GM12892 (cell line): ENCODE results near the gene ARHGEF17.

ENCODE experiments used
- DNase-seq: peaks from one replicate; pipeline ENCODE4 v3.0.0; 2011; ENCODE audit not compliant: insufficient read length
- FAIRE-seq: peaks from 2 replicates; lab custom pipeline; 2011; peaks lifted over from hg19 to GRCh38; lab: Jason Lieb, UNC
- POLR2A ChIP-seq: IDR thresholded peaks from 2 replicates; pipeline ENCODE4 v1.6.1; 2011; ENCODE audit warnings: low read depth, low read length, control low read depth
- POLR2AphosphoS5 ChIP-seq: IDR thresholded peaks from 2 replicates; pipeline ENCODE4 v1.6.1; 2011; ENCODE audit warnings: low read depth, low read length, control low read depth
- TAF1 ChIP-seq: IDR thresholded peaks from 2 replicates; pipeline ENCODE4 v1.6.1; 2011; ENCODE audit warnings: low read depth, mild to moderate bottlenecking, control low read depth, low read length, borderline replicate concordance

ARHGEF17 gene

GRCh38 chr11:73287400-73288101 is 20.5 kb upstream of the ARHGEF17 start:
- FAIRE-seq, result no peak
- TF ChIP-seq POLR2A (no peak), TAF1 (no peak), POLR2AphosphoS5 (no peak)
- DNase-seq, result no peak

GRCh38 chr11:73288192-73288872 is 19.7 kb upstream of the ARHGEF17 start:
- FAIRE-seq (no peak), DNase-seq (no peak)
- no peak for TF ChIP-seq POLR2AphosphoS5
- no peak for TF ChIP-seq TAF1
- no peak for TF ChIP-seq POLR2A

- FAIRE-seq (peak; percentile 100), DNase-seq (peak; percentile 81)
- TF ChIP-seq TAF1 (no peak), POLR2A (no peak), POLR2AphosphoS5 (no peak)
These were observed 19.0 kb upstream of the ARHGEF17 start for GRCh38 chr11:73288873-73289707.

- TF ChIP-seq TAF1 (no peak), POLR2A (no peak), POLR2AphosphoS5 (no peak)
- no peak for DNase-seq
- FAIRE-seq, result no peak
These were observed 17.5 kb upstream of the ARHGEF17 start for GRCh38 chr11:73290536-73290935.

- no peak for TF ChIP-seq TAF1
- TF ChIP-seq POLR2AphosphoS5, result no peak
- no peak for TF ChIP-seq POLR2A
- DNase-seq (no peak), FAIRE-seq (no peak)
These were observed 16.9 kb upstream of the ARHGEF17 start for GRCh38 chr11:73291196-73291595.

GRCh38 chr11:73291781-73292524 is 16.1 kb upstream of the ARHGEF17 start:
- DNase-seq, result no peak
- no peak for FAIRE-seq
- TF ChIP-seq POLR2AphosphoS5 (no peak), TAF1 (no peak), POLR2A (no peak)

GRCh38 chr11:73292525-73292894 is 15.6 kb upstream of the ARHGEF17 start:
- TF ChIP-seq POLR2A (no peak), TAF1 (no peak), POLR2AphosphoS5 (no peak)
- FAIRE-seq (no peak), DNase-seq (no peak)

- DNase-seq, result no peak
- no peak for TF ChIP-seq POLR2A
These were observed 14.6 kb upstream of the ARHGEF17 start for GRCh38 chr11:73293356-73293936.

GRCh38 chr11:73294604-73295003 is 13.5 kb upstream of the ARHGEF17 start:
- TF ChIP-seq POLR2A, result no peak
- no peak for TF ChIP-seq POLR2AphosphoS5
- no peak for TF ChIP-seq TAF1
- DNase-seq (no peak), FAIRE-seq (no peak)

More at GRCh38 chr11:73293356-73293936, 14.6 kb upstream of the ARHGEF17 start:
- FAIRE-seq, result no peak

GRCh38 chr11:73295241-73295995 is 12.7 kb upstream of the ARHGEF17 start:
- peak; percentile 98 for FAIRE-seq
- TF ChIP-seq TAF1 (no peak), POLR2A (no peak), POLR2AphosphoS5 (no peak)
- DNase-seq, result peak; percentile 65

- TF ChIP-seq POLR2AphosphoS5 (no peak), TAF1 (no peak), POLR2A (no peak)
- DNase-seq (no peak), FAIRE-seq (no peak)
These were observed 12.1 kb upstream of the ARHGEF17 start for GRCh38 chr11:73295996-73296318.
